HG03064 (cell line): ENCODE data around the gene FNDC11.

ENCODE experiments used
- ATAC-seq: cut with Tn5 transposase; IDR thresholded peaks from one replicate; pipeline ENCODE4 v1.9.1; 2021; ENCODE audit warnings: low read depth; ENCODE audit not compliant: unreplicated experiment

FNDC11 gene

GRCh38 chr20:63577317-63577894 lies 23.4 kb downstream of the FNDC11 start:
- no peak for ATAC-seq

GRCh38 chr20:63578224-63579016 lies 24.5 kb downstream of the FNDC11 start:
- no peak for ATAC-seq

- no peak for ATAC-seq
Measured at GRCh38 chr20:63579017-63579694, 25.2 kb downstream of the FNDC11 start.

GRCh38 chr20:63580796-63581461 lies 27.0 kb downstream of the FNDC11 start:
- ATAC-seq: no peak

- ATAC-seq: no peak
Measured at GRCh38 chr20:63582382-63583063, 28.6 kb downstream of the FNDC11 start.

GRCh38 chr20:63585616-63586565 lies 31.9 kb downstream of the FNDC11 start:
- ATAC-seq: no peak

- no peak for ATAC-seq
Measured at GRCh38 chr20:63586797-63587196, 32.8 kb downstream of the FNDC11 start.

- ATAC-seq: no peak
Measured at GRCh38 chr20:63587256-63587655, 33.3 kb downstream of the FNDC11 start.

- ATAC-seq: no peak
Measured at GRCh38 chr20:63587776-63588591, 34.0 kb downstream of the FNDC11 start.

- no peak for ATAC-seq
Measured at GRCh38 chr20:63588641-63589041, 34.7 kb downstream of the FNDC11 start.

- no peak for ATAC-seq
Measured at GRCh38 chr20:63589261-63590217, 35.6 kb downstream of the FNDC11 start.

GRCh38 chr20:63590218-63591146 lies 36.5 kb downstream of the FNDC11 start:
- no peak for ATAC-seq

- no peak for ATAC-seq
Measured at GRCh38 chr20:63591147-63591533, 37.2 kb downstream of the FNDC11 start.

GRCh38 chr20:63591786-63592355 lies 37.9 kb downstream of the FNDC11 start:
- no peak for ATAC-seq

- ATAC-seq: no peak
Measured at GRCh38 chr20:63592661-63593060, 38.7 kb downstream of the FNDC11 start.

GRCh38 chr20:63594043-63594561 lies 40.1 kb downstream of the FNDC11 start:
- no peak for ATAC-seq
